ENCODE data around the gene RAB18. TPM values are rescaled to one million over a fixed set of nuclear protein-coding genes. Genes with fewer than 3 reads are reported as not detected.

RAB18 gene
- total RNA-seq, 1 experiment from 2014 or later, result 75.9 TPM

GRCh38 chr10:27513451-27514191, 9.5 kb downstream of the RAB18 start:
- Mint-ChIP-seq H3K4me1 (ENCODE audit: low read depth, unreplicated experiment) (peaks cover 11% of the 10 kb centered on the region), H3K4me3 (ENCODE audit: low read depth, unreplicated experiment) (no peak overlapping the region), H3K9me3 (ENCODE audit: low read depth, unreplicated experiment) (no peaks in the 10 kb centered on the region), H3K27me3 (ENCODE audit: unreplicated experiment) (no peaks in the 10 kb centered on the region), H3K36me3 (ENCODE audit: insufficient read depth, unreplicated experiment) (peaks cover 17% of the 10 kb centered on the region), H3K27ac (ENCODE audit: unreplicated experiment) (no peak overlapping the region)
- DNase-seq, result no peak
- CTCF ChIA-PET, result interaction anchor here (0.6 kb wide), 1 partner anchor 691 kb away, joined by 6 read pairs; no protein-coding TSS in a partner anchor
- no TSS peak for BruUV-seq (replicated peaks)
- intact Hi-C loops (cut with micrococcal nuclease; ENCODE audit: unreplicated experiment), result no loop called here
- TF ChIP-seq CTCF (IDR thresholded peaks at IDR 0.05; ENCODE audit: unreplicated experiment), result no peak

DNA sequence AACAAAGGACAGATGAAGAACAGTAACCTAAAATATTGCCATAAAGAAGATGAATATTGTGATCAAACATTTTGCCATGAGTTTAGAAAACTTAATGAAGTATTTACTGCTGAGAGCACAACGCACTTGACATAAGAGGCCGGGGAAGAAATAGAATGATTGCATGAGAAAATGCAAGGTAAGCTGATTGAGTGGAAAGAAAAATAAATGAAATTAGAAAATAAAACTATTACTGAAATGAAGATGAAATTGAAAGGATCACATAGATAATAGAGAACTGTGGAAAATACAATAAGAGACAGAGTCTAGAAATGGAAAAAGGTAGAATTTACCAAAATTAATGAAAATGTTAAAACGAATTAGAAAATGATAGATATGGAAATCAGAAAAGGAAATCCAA, 10.1 kb downstream of the RAB18 start:
- Mint-ChIP-seq H3K36me3 (ENCODE audit: insufficient read depth, unreplicated experiment) (peaks cover 17% of the 10 kb centered on the region), H3K4me3 (ENCODE audit: low read depth, unreplicated experiment) (no peak overlapping the region), H3K4me1 (ENCODE audit: low read depth, unreplicated experiment) (peaks cover 11% of the 10 kb centered on the region), H3K27me3 (ENCODE audit: unreplicated experiment) (no peaks in the 10 kb centered on the region), H3K9me3 (ENCODE audit: low read depth, unreplicated experiment) (no peaks in the 10 kb centered on the region), H3K27ac (ENCODE audit: unreplicated experiment) (no peak overlapping the region)
- CTCF ChIA-PET, result interaction anchor here (0.6 kb wide), 1 partner anchor 690 kb away, joined by 6 read pairs; no protein-coding TSS in a partner anchor
- BruUV-seq (replicated peaks), result no TSS peak
- no peak for DNase-seq
- TF ChIP-seq CTCF (IDR thresholded peaks at IDR 0.05; ENCODE audit: unreplicated experiment), result no peak
- intact Hi-C loops (cut with micrococcal nuclease; ENCODE audit: unreplicated experiment), result no loop called here

- intact Hi-C loops (cut with micrococcal nuclease; ENCODE audit: unreplicated experiment), result no loop called here
- Mint-ChIP-seq H3K36me3 (ENCODE audit: insufficient read depth, unreplicated experiment) (peaks cover 17% of the 10 kb centered on the region), H3K27me3 (ENCODE audit: unreplicated experiment) (no peaks in the 10 kb centered on the region), H3K4me3 (ENCODE audit: low read depth, unreplicated experiment) (no peak overlapping the region), H3K27ac (ENCODE audit: unreplicated experiment) (no peak overlapping the region), H3K4me1 (ENCODE audit: low read depth, unreplicated experiment) (peaks cover 11% of the 10 kb centered on the region), H3K9me3 (ENCODE audit: low read depth, unreplicated experiment) (no peaks in the 10 kb centered on the region)
- BruUV-seq (replicated peaks), result no TSS peak
- CTCF ChIA-PET, result no interaction called here
- DNase-seq, result no peak
- no peak for TF ChIP-seq CTCF (IDR thresholded peaks at IDR 0.05; ENCODE audit: unreplicated experiment)
Measured at GRCh38 chr10:27518261-27518660, 14.2 kb downstream of the RAB18 start.

DNA sequence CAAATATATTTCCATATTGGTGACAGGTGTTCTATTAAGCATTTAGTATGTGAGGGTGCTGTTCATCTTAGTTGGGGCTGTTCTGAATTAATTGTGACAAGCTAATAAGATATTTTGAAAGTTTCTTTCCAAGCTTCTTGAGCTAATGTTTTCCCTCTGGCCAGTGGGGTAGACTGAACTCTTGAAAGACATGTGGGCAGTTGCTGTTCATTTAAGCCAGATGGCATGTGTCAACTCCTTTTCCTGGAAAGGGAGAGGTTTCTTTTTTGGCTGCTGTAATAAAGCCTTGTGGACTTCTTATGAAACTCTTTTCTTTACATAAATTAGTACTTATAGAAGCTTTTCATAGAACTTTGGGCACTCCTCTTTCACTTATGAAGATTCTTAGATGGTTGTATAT, 21.7 kb downstream of the RAB18 start:
- TF ChIP-seq CTCF (IDR thresholded peaks at IDR 0.05; ENCODE audit: unreplicated experiment), result no peak
- DNase-seq, result no peak
- Mint-ChIP-seq H3K9me3 (ENCODE audit: low read depth, unreplicated experiment) (no peaks in the 10 kb centered on the region), H3K4me3 (ENCODE audit: low read depth, unreplicated experiment) (no peak overlapping the region), H3K36me3 (ENCODE audit: insufficient read depth, unreplicated experiment) (peaks cover 5% of the 10 kb centered on the region), H3K4me1 (ENCODE audit: low read depth, unreplicated experiment) (peaks cover 28% of the 10 kb centered on the region), H3K27ac (ENCODE audit: unreplicated experiment) (no peak overlapping the region), H3K27me3 (ENCODE audit: unreplicated experiment) (no peaks in the 10 kb centered on the region)
- CTCF ChIA-PET, result no interaction called here
- BruUV-seq (replicated peaks), result no TSS peak
- intact Hi-C loops (cut with micrococcal nuclease; ENCODE audit: unreplicated experiment), result no loop called here

Data from Calu3 (cell line).